ENCODE data around the gene HOOK2. TPM values are rescaled to one million over a fixed set of nuclear protein-coding genes. Genes with fewer than 3 reads are reported as not detected.

Gene HOOK2
- total RNA-seq, 1 donor from 2014 or later, result 45.1 TPM

DNA sequence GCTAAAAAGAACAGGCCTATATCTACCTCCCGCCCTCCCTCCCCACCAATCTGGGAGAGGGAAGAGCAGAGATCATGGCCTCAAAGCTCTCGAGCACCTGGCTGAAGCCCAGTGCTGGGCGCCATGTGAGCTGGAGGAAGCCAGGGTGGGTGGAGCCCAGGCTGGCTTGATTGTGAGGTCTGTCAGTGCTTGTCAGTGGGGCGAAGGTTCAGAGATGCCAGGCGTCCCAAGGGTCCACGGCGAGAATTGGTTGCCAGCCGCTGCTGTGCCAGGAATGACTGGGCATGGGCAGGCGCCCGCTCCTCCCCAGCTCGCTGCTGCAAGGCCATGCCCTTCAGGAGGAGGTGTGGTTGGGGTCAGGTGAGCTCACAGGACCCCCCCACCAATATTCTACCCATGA lies 12.3 kb downstream of the HOOK2 start:
- DNase-seq (ENCODE audit: low spot score), result no peak
- peak; percentile 9 for ATAC-seq
- intact Hi-C loops (cut with DNase I), result loop anchor here (5.0 kb wide), 1 partner anchor 39 kb away; the partner anchor contains the start of genes PRDX2 and THSD8

DNA sequence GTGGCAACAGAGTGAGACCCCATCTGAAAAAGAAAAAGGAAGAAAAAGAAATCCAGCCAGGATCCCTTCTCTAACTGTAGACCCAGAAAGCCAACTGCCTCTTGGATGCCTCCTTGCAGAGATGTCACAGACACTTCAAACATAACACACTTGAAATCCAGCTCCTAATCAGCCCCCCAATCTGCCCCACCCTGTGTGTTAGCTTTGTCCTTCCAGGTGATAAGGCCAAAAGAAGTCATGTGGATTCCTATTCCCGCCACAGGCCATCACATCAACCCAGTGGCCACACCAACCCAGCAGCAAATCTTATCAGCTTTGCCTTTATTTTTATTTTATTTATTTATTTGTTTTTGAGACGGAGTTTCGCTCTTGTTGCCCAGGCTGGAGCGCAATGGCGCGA lies 15.7 kb downstream of the HOOK2 start:
- no peak for DNase-seq (ENCODE audit: low spot score)
- ATAC-seq, result no peak
- intact Hi-C loops (cut with DNase I), result loop anchor here (5.0 kb wide), 2 partner anchors 43 to 88 kb away; partner anchors contain the start of genes PRDX2 and THSD8

- ATAC-seq, result peak; percentile 67
- intact Hi-C loops (cut with DNase I), result loop anchor here (5.0 kb wide), 1 partner anchor 90 kb away; no protein-coding TSS in a partner anchor
- peak; percentile 74 for DNase-seq (ENCODE audit: low spot score)
Observed at GRCh38 chr19:12757544-12758274, 17.6 kb downstream of the HOOK2 start.

DNA sequence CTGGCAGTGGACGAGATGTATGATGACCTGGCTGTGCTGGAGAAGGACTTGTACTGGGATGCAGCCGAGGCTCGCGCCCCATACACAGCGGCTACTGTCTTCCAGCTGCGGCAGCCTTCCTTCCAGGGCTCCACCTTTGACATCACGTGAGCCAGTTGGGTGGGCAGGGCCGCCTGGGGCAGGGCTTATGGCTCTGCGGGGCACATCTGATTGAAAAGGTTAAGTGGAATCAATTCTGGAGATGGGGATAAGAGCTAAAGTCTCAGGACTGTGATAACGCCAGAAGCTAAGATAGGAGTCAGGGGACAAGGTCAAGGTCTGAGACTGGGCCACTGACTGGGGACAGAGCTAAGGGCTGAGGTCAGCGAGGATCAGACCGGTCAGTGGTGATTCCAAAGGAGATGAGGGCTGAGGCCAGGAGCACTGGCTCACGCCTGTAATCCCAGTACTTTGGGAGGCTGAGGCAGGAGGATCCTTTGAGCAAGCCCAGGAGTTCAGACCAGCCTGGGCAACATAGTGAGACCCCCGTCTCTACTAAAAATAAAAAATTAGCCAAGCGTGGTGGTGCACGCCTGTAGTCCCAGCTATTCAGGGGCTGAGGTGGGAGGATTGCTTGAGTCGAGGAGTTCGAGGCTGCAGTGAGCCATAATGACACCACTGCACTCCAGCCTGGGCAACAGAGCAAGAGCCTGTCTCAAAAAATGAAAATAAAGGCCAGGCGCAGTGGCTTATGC lies 19.0 kb downstream of the HOOK2 start:
- intact Hi-C loops (cut with DNase I), result loop anchor here (5.0 kb wide), 1 partner anchor 91 kb away; no protein-coding TSS in a partner anchor
- DNase-seq (ENCODE audit: low spot score), result no peak
- no peak for ATAC-seq

DNA sequence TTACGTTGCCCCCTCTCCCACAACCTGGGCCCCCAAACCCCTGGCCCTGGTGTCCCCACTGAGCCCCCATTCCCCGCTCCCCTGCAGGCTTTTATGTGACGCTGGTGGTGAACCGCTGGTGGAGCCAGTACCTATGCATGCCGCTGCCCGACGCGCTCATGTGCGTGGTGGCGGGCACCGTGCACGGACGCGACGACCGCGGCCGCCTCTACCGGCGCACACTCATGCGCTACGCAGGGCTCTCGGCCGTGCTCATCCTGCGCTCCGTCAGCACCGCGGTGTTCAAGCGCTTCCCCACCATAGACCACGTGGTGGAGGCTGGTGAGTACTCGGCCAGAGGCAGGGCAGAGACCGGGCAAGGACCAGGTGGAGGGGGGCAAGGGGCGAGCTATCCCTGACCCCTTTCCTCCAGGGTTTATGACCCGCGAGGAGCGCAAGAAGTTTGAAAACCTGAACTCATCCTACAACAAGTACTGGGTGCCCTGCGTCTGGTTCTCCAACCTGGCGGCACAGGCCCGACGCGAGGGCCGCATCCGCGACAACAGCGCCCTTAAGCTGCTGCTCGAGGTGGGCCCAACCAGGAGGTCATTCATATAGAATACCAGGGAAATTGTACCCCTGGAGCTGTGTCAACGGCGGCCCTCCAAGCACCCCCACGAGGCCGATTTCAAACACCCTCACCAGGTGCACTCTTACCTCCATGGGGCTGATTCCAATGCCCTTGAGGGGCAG lies 20.7 kb downstream of the HOOK2 start:
- DNase-seq (ENCODE audit: low spot score) (no peak), ATAC-seq (no peak)
- intact Hi-C loops (cut with DNase I), result loop anchor here (5.0 kb wide), 1 partner anchor 93 kb away; no protein-coding TSS in a partner anchor

- ATAC-seq, result no peak
- intact Hi-C loops (cut with DNase I), result no loop called here
Observed at GRCh38 chr19:12752056-12752781, 23.1 kb downstream of the HOOK2 start.

DNA sequence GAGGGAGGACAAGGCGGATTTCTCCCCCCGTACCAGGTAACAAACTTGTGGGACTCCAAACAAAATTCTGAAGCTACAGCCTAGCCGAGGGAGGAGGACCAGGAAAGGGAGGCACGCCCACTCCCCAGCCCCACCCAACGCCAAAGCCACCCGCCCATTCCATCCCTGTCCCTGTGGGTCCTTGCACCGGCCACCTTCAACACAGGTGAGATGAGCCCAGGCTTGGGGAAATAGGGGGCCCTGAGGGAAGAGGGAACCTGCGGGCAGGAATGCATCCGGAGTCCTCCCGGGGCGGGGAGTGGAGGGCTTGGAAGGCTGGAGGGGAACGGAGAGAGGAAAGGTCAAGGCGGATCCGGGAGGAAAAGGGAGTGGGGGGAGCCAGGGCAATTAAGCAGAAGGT lies 23.7 kb downstream of the HOOK2 start, which contains the start of gene BEST2:
BEST2 (plus strand) TSS at position 157 of the 400 bp plus-strand sequence. CDS start 802 bp downstream, outside the sequence.
- intact Hi-C loops (cut with DNase I), result no loop called here
- no peak for ATAC-seq
- DNase-seq (ENCODE audit: low spot score), result no peak

More at GRCh38 chr19:12752056-12752781, 23.1 kb downstream of the HOOK2 start:
- DNase-seq (ENCODE audit: low spot score), result no peak

DNA sequence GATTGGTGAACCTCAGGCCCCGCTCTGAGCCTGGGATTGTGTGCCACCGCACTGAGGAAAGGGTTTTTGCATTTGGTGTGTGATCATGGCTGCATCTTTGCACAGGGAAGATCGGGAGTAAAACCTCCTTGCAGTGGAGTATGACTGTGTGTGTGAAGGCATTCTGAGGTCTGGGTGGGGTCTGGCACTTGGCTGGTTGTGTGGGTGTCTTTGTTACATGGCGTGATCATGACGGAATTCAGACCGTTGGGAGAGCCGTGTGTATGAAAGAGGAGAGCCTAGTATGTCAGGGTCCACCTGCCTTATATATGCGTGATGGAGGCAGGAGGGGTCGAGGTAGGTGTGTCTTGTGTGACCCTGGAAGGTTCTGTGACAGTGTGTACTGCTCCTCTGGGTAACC lies 24.5 kb downstream of the HOOK2 start:
- DNase-seq (ENCODE audit: low spot score), result no peak
- intact Hi-C loops (cut with DNase I), result no loop called here
- ATAC-seq, result no peak

GRCh38 chr19:12749938-12750521 lies 25.3 kb downstream of the HOOK2 start:
- DNase-seq (ENCODE audit: low spot score) (no peak), ATAC-seq (peak; percentile 40)
- intact Hi-C loops (cut with DNase I), result no loop called here

- DNase-seq (ENCODE audit: low spot score), result no peak
- intact Hi-C loops (cut with DNase I), result no loop called here
- no peak for ATAC-seq
Observed at GRCh38 chr19:12748489-12748888, 26.9 kb downstream of the HOOK2 start.

- DNase-seq (ENCODE audit: low spot score) (no peak), ATAC-seq (no peak)
- intact Hi-C loops (cut with DNase I), result no loop called here
Observed at GRCh38 chr19:12745166-12745897, 30.0 kb downstream of the HOOK2 start.

- intact Hi-C loops (cut with DNase I), result no loop called here
- no peak for DNase-seq (ENCODE audit: low spot score)
- no peak for ATAC-seq
Observed at GRCh38 chr19:12737835-12738351, 37.5 kb downstream of the HOOK2 start.

GRCh38 chr19:12736995-12737834 lies 38.1 kb downstream of the HOOK2 start, which contains the start of gene GET3:
Gene GET3, plus strand, starts transcription at chr19:12737497. Its CDS starts 9 bp downstream, at chr19:12737506.
- DNase-seq (ENCODE audit: low spot score) (peak; percentile 87), ATAC-seq (peak; percentile 96)
- intact Hi-C loops (cut with DNase I), result no loop called here

GRCh38 chr19:12733369-12734214 lies 41.8 kb downstream of the HOOK2 start:
- ATAC-seq, result no peak
- intact Hi-C loops (cut with DNase I), result no loop called here

DNA sequence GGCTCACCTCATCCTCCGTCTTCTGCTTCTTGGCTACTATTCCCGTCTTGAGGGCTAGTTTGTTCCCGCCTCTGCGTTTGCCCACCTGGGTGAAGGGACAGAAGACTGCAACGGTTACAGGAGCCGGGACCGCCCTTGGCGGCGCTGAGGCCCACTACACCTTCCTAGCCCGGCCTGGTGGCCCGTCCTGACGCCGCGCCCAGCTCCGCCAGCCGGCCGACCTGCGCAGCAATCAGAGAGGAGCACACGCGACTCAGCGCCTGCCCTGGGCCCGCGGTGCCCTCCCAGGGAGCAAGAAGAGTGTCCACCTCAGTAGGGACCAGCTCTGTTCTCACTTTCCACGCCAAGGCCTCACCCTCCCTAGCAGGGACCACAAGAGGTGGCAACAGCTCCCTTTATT lies 44.0 kb downstream of the HOOK2 start:
- DNase-seq (ENCODE audit: low spot score) (no peak), ATAC-seq (no peak)
- intact Hi-C loops (cut with DNase I), result no loop called here

More at GRCh38 chr19:12733369-12734214, 41.8 kb downstream of the HOOK2 start:
- DNase-seq (ENCODE audit: low spot score), result no peak

DNA sequence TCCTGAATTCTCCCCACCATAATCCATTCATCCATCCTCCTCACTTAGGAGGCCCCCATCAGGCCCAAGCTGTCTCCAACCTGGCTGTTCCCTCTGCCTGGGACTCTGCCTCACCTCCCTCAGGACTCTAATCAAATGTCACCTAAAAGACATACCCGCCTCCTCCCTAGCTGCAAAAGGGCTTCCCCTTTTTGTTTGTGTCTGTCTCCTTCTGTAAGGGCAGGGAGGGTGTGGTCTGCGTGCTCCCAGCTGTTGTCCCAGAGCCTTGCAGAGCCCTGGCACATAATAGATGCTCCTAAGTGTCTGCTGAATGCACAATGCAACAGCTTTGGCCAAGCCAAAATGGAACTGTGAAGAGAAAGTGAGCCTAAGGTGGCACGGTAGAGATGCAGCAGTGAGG lies 45.3 kb downstream of the HOOK2 start:
- ATAC-seq (no peak), DNase-seq (ENCODE audit: low spot score) (no peak)
- intact Hi-C loops (cut with DNase I), result no loop called here

Data from sciatic nerve (tissue), 2 donors.